ENCODE results near the gene TSKS. TPM values are rescaled to one million over a fixed set of nuclear protein-coding genes. Genes with fewer than 3 reads are reported as not detected.

The TSKS gene
- total RNA-seq, 4 donors from 2014 or later: 0.22 to 0.81 TPM; not detected in 2

- no peak for DNase-seq
- no peaks in the 10 kb centered on the region for H3K9me3 ChIP-seq
- peak overlapping the region in 1 of 3 donors; percentile 23 for H3K4me3 ChIP-seq (replicated peaks in 1 of 3)
- peak overlapping the region in 2 of 3 donors; percentile 16 to 17 for H3K27ac ChIP-seq
- H3K27me3 ChIP-seq: no peaks in the 10 kb centered on the region
- peaks cover 11 to 25% of the 10 kb centered on the region in 2 donors for H3K36me3 ChIP-seq
- intact Hi-C loops (cut with DNase I): no loop called here
- WGBS, 2 donors: 10 to 13% methylated on average over 16 to 27 of the region's 39 CpGs
- TF ChIP-seq POLR2A (IDR thresholded peaks at IDR 0.05) (no peak), CTCF (IDR thresholded peaks at IDR 0.05) (no peak)
- peaks cover 4 to 17% of the 10 kb centered on the region in 2 donors for H3K4me1 ChIP-seq
These were observed 72.9 kb downstream of the TSKS start for GRCh38 chr19:49690079-49690655.

Small RNA genes within 50 kb of the gene (microRNA-seq; reads per million reads assigned to microRNA genes)
- not detected for gene MIR6799

Small RNA genes within 50 kb of the gene (small RNA-seq; reads per million reads assigned to genes)
- not detected for gene MIR6799
- gene RNU6-841P: not detected

Other genes starting within 250 kb of the TSKS start
- gene RCN3, start 235.3 kb downstream of the TSKS start, total RNA-seq: 10 to 100 TPM in 3 of 4 donors, 1 to 10 TPM in 1; 9.7 to 12.6 (median 11.3) TPM
- 10 to 100 TPM; 46.1 to 94.6 (median 64.7) TPM for gene NOSIP, start 182.8 kb downstream of the TSKS start, total RNA-seq
- gene PRRG2, start 182.0 kb downstream of the TSKS start, total RNA-seq: 10 to 100 TPM in 3 of 4 donors, 1 to 10 TPM in 1; 8.9 to 29.6 (median 25.0) TPM
- 10 to 100 TPM in 3 of 4 donors, 1 to 10 TPM in 1; 7.3 to 15.6 (median 12.4) TPM for gene PRR12, start 172.1 kb downstream of the TSKS start, total RNA-seq
- 10 to 100 TPM; 24.0 to 44.5 (median 28.8) TPM for gene RRAS, start 123.2 kb downstream of the TSKS start, total RNA-seq
- 10 to 100 TPM; 17.5 to 38.4 (median 25.8) TPM for gene SCAF1, start 121.1 kb downstream of the TSKS start, total RNA-seq
- 10 to 100 TPM; 41.5 to 62.5 (median 52.3) TPM for gene IRF3, start 97.4 kb downstream of the TSKS start, total RNA-seq
- 1 to 10 TPM; 4.7 to 8.1 (median 7.2) TPM for gene BCL2L12, start 97.4 kb downstream of the TSKS start, total RNA-seq
- 100 to 1,000 TPM; 117 to 156 (median 139) TPM for gene PRMT1, start 86.0 kb downstream of the TSKS start, total RNA-seq
- 1 to 10 TPM in 1 of 4 donors, under 1 TPM in 2, not detected in 1; 0.38 to 2.7 (median 0.45) TPM for gene ADM5, start 73.7 kb downstream of the TSKS start, total RNA-seq
- 1 to 10 TPM; 1.9 to 3.9 (median 2.6) TPM for gene CPT1C, start 72.2 kb downstream of the TSKS start, total RNA-seq
- 10 to 100 TPM; 48.4 to 77.6 (median 66.9) TPM for gene AP2A1, start 3.7 kb upstream of the TSKS start, total RNA-seq
- gene FUZ, start 50.0 kb upstream of the TSKS start, total RNA-seq: 10 to 100 TPM; 20.1 to 40.1 (median 33.3) TPM
- gene MED25, start 55.0 kb upstream of the TSKS start, total RNA-seq: 10 to 100 TPM; 42.6 to 50.2 (median 44.9) TPM
- gene PTOV1, start 87.9 kb upstream of the TSKS start, total RNA-seq: 100 to 1,000 TPM in 2 of 4 donors, 10 to 100 TPM in 2; 88.3 to 148 (median 98.9) TPM
- gene PNKP, start 104.3 kb upstream of the TSKS start, total RNA-seq: 100 to 1,000 TPM in 1 of 4 donors, 10 to 100 TPM in 3; 54.6 to 124 (median 84.3) TPM
- 10 to 100 TPM; 16.7 to 26.0 (median 21.5) TPM for gene AKT1S1, start 114.0 kb upstream of the TSKS start, total RNA-seq
- gene TBC1D17, start 114.4 kb upstream of the TSKS start, total RNA-seq: 10 to 100 TPM; 28.5 to 41.9 (median 39.7) TPM
- under 1 TPM in 1 of 4 donors, not detected in 3; 0.83 TPM for gene IL4I1, start 133.6 kb upstream of the TSKS start, total RNA-seq
- gene ATF5, start 165.9 kb upstream of the TSKS start, total RNA-seq: 10 to 100 TPM in 1 of 4 donors, 1 to 10 TPM in 3; 6.3 to 17.9 (median 8.0) TPM
- gene NUP62, start 166.2 kb upstream of the TSKS start, total RNA-seq: 10 to 100 TPM; 27.5 to 32.3 (median 30.5) TPM
- gene SIGLEC11, start 197.9 kb upstream of the TSKS start, total RNA-seq: 1 to 10 TPM in 2 of 4 donors, under 1 TPM in 2; 0.33 to 1.7 (median 0.92) TPM

All from thyroid gland (tissue), 4 donors.